A549 treated with CORT108297 at 1 μM for 4 hours (cell line): ENCODE measurements around the gene KCNN1. TPM values are rescaled to one million over a fixed set of nuclear protein-coding genes. Genes with fewer than 3 reads are reported as not detected.

Source experiments
- total RNA-seq: library from RNA; stranded (reverse); fragments of 200-300 nt; extraction: Qiagen RNA extraction; gene quantifications from 5 replicates; pipeline ENCODE4 v1.2.3, GENCODE V29; 2022

KCNN1 gene
- total RNA-seq, result 0.35 to 1.0 TPM (median 0.69 TPM) in 5 replicates

GRCh38 chr19:17966550-17967256, at the start of gene KCNN1:
TSS of gene KCNN1 (plus strand) at chr19:17967107. CDS start at chr19:17973889, 6,782 bp downstream.

GRCh38 chr19:17932485-17933338, 34.2 kb upstream of the KCNN1 start, which contains the start of gene CCDC124:
TSS of gene CCDC124 (plus strand) at chr19:17933015. CDS start at chr19:17936421, 3,406 bp downstream.

GRCh38 chr19:18007917-18008673, 41.2 kb downstream of the KCNN1 start, which contains the start of gene ARRDC2:
TSS of gene ARRDC2 (plus strand) at chr19:18008170. CDS start at chr19:18008311, 141 bp downstream.

Other genes starting within 250 kb of the KCNN1 start
- 30.1 to 38.2 TPM (median 33.6 TPM) in 5 replicates for gene MAP1S, start 247.6 kb upstream of the KCNN1 start, total RNA-seq
- gene FCHO1, start 215.6 kb upstream of the KCNN1 start, total RNA-seq, result 19.2 to 21.5 TPM (median 20.2 TPM) in 5 replicates
- gene B3GNT3, start 172.0 kb upstream of the KCNN1 start, total RNA-seq, result 3.6 to 4.8 TPM (median 4.5 TPM) in 5 replicates
- 0.30 to 0.66 TPM (median 0.39 TPM) in 5 replicates for gene INSL3, start 145.6 kb upstream of the KCNN1 start, total RNA-seq
- gene JAK3, start 119.1 kb upstream of the KCNN1 start, total RNA-seq, result 0.22 to 0.43 TPM (median 0.30 TPM) in 5 replicates
- 1,856 to 2,367 TPM (median 2,192 TPM) in 5 replicates for gene RPL18A, start 107.2 kb upstream of the KCNN1 start, total RNA-seq
- gene SLC5A5, start 95.2 kb upstream of the KCNN1 start, total RNA-seq, result 0.07 to 0.17 TPM (median 0.13 TPM) in 5 replicates
- 93.5 to 115 TPM (median 107 TPM) in 5 replicates for gene CCDC124, start 34.1 kb upstream of the KCNN1 start, total RNA-seq
- 22.1 to 31.5 TPM (median 29.4 TPM) in 5 replicates for gene ARRDC2, start 41.1 kb downstream of the KCNN1 start, total RNA-seq
- gene IL12RB1, start 119.8 kb downstream of the KCNN1 start, total RNA-seq, result not detected in 5 replicates
- 1.7 to 2.6 TPM (median 2.3 TPM) in 5 replicates for gene MAST3, start 130.7 kb downstream of the KCNN1 start, total RNA-seq
- 2.1 to 11.0 TPM (median 10.3 TPM) in 5 replicates for gene PIK3R2, start 186.1 kb downstream of the KCNN1 start, total RNA-seq
- gene IFI30, start 206.7 kb downstream of the KCNN1 start, total RNA-seq, result 12.6 to 24.1 TPM (median 14.9 TPM) in 5 replicates
- gene MPV17L2, start 226.1 kb downstream of the KCNN1 start, total RNA-seq, result 9.1 to 13.1 TPM (median 11.6 TPM) in 5 replicates
- 0.49 to 1.1 TPM (median 0.85 TPM) in 5 replicates for gene RAB3A, start 236.9 kb downstream of the KCNN1 start, total RNA-seq